ENCODE measurements around the gene MED13L.

GRCh38 chr12:116196226-116196625, 81.3 kb downstream of the MED13L start:
- no peak for TF ChIP-seq CTCF (conservative IDR thresholded peaks at IDR 0.05; ENCODE audit: low read length)
- no peak for TF ChIP-seq EZH2phosphoT487 (IDR thresholded peaks at IDR 0.05; ENCODE audit: borderline replicate concordance, low read depth, low read length)

Data from OCI-LY7 (cell line).